SK-N-SH (cell line): ENCODE results near the gene SCARB2. TPM values are rescaled to one million over a fixed set of nuclear protein-coding genes. Genes with fewer than 3 reads are reported as not detected.

Experiments
- CTCF ChIA-PET: fragments of 300-600, 350-600 bp; formaldehyde crosslinking; extraction: SDS; loops from one replicate; lab custom pipeline; 2021; lab: Yijun Ruan, JAX
- POLR2A ChIA-PET: fragments of 350-600 bp; sonication (Branson Sonifier 250); formaldehyde crosslinking; extraction: SDS; loops from one replicate; lab custom pipeline; 2020; ENCODE audit warnings: antibody characterized with exemption, inconsistent platforms; lab: Yijun Ruan, JAX
- DNase-seq: peaks from one replicate; pipeline ENCODE4 v3.0.0; 2012
- H2AFZ ChIP-seq: fragments of 200-600 bp; sonication (generic); 2 replicates; pipeline ENCODE4 v1.8.1; 2016; ENCODE audit warnings: antibody characterized with exemption, mild to moderate bottlenecking, low read depth
- H3F3A ChIP-seq: fragments of 200-600 bp; sonication (generic); replicated peaks from 2 replicates; pipeline ENCODE3; 2016; ENCODE audit warnings: antibody characterized with exemption, mild to moderate bottlenecking; ENCODE audit not compliant: insufficient read depth
- H3K27ac ChIP-seq, 2 experiments: fragments of 200-500 bp in 1 of 2; fragments of 200-600 bp in 1 of 2; sonication (Bioruptor generic) in 1 of 2; sonication (generic), shearing (Covaris generic) in 1 of 2; 2 replicates each; pipeline versions ENCODE4 v1.5.1 to v1.6.1; 2014 to 2016; ENCODE audit warnings: low read depth in 2 of 2, inconsistent platforms in 1 of 2, low read length in 1 of 2, mild to moderate bottlenecking in 1 of 2, mixed read lengths in 1 of 2
- H3K27me3 ChIP-seq: fragments of 200-600 bp; sonication (generic), shearing (Covaris generic); 2 replicates; pipeline ENCODE4 v1.6.1; 2016; ENCODE audit warnings: mixed run types; ENCODE audit not compliant: insufficient read depth
- H3K36me3 ChIP-seq, 2 experiments: fragments of 200-500 bp in 1 of 2; fragments of 200-600 bp in 1 of 2; sonication (Bioruptor generic) in 1 of 2; sonication (generic) in 1 of 2; replicated peaks in 1 of 2; 2 replicates each; pipeline versions ENCODE3 to v1.5.1; 2014 to 2016; ENCODE audit warnings: low read length in 1 of 2, mild to moderate bottlenecking in 1 of 2; ENCODE audit not compliant: insufficient read depth in 2 of 2, control insufficient read depth in 1 of 2
- H3K4me1 ChIP-seq, 2 experiments: fragments of 200-500 bp in 1 of 2; fragments of 200-600 bp in 1 of 2; sonication (Bioruptor generic) in 1 of 2; sonication (generic), shearing (Covaris generic) in 1 of 2; 2 replicates each; pipeline versions ENCODE4 v1.5.1 to v1.6.1; 2014 to 2016; ENCODE audit warnings: low read depth in 1 of 2, low read length in 1 of 2, mixed run types in 1 of 2; ENCODE audit not compliant: insufficient read depth in 2 of 2, control insufficient read depth in 1 of 2
- H3K4me2 ChIP-seq: fragments of 200-600 bp; sonication (generic), shearing (Covaris generic); 2 replicates; pipeline ENCODE4 v1.6.1; 2017; ENCODE audit warnings: mixed run types
- H3K4me3 ChIP-seq, 2 experiments: fragments of 200-500 bp in 1 of 2; fragments of 200-600 bp in 1 of 2; sonication (Bioruptor generic) in 1 of 2; sonication (generic), shearing (Covaris generic) in 1 of 2; 2 replicates each; pipeline versions ENCODE4 v1.5.1 to v1.8.1; 2014 to 2016; ENCODE audit warnings: low read depth in 2 of 2, inconsistent platforms in 1 of 2, low read length in 1 of 2, mild to moderate bottlenecking in 1 of 2, mixed read lengths in 1 of 2, moderate library complexity in 1 of 2
- H3K79me2 ChIP-seq: fragments of 200-600 bp; sonication (generic); 2 replicates; pipeline ENCODE4 v1.8.1; 2017; ENCODE audit warnings: mild to moderate bottlenecking; ENCODE audit not compliant: insufficient read depth
- H3K9ac ChIP-seq: fragments of 200-600 bp; sonication (generic); 2 replicates; pipeline ENCODE4 v1.6.1; 2017; ENCODE audit warnings: mixed run types
- H3K9me2 ChIP-seq: fragments of 200-600 bp; sonication (generic); 2 replicates; pipeline ENCODE4 v1.6.1; 2017; ENCODE audit warnings: mixed run types
- H3K9me3 ChIP-seq: fragments of 200-600 bp; sonication (generic); 2 replicates; pipeline ENCODE4 v1.6.1; 2017; ENCODE audit warnings: mixed run types, mild to moderate bottlenecking, moderate library complexity
- H4K20me1 ChIP-seq: fragments of 200-600 bp; sonication (generic); 2 replicates; pipeline ENCODE4 v1.6.1; 2017; ENCODE audit warnings: mild to moderate bottlenecking, mixed run types; ENCODE audit not compliant: insufficient read depth
- CHD2 ChIP-seq: fragments of 150-350 bp; IDR thresholded peaks from 2 replicates; pipeline ENCODE4 v1.6.1; 2018; ENCODE audit warnings: low read length; ENCODE audit not compliant: partially characterized antibody
- EP300 ChIP-seq, 2 experiments: IDR thresholded peaks; 2 replicates each; pipeline versions ENCODE4 v1.4.0 to v1.6.1; 2012; ENCODE audit warnings: borderline replicate concordance in 1 of 2, low read depth in 1 of 2, low read length in 1 of 2
- EZH2phosphoT487 ChIP-seq: fragments of 200-600 bp; sonication (generic); IDR thresholded peaks from 2 replicates; pipeline ENCODE4 v1.6.1; 2017; ENCODE audit warnings: low read depth, mixed run types, mild to moderate bottlenecking, antibody characterized with exemption, moderate library complexity, borderline replicate concordance
- FOSL2 ChIP-seq: IDR thresholded peaks from 2 replicates; pipeline ENCODE4 v1.4.0; 2012; ENCODE audit warnings: low read depth, mild to moderate bottlenecking, moderate library complexity, borderline replicate concordance
- MEF2A ChIP-seq: IDR thresholded peaks from 2 replicates; pipeline ENCODE4 v1.4.0; 2012; ENCODE audit warnings: low read depth, borderline replicate concordance
- RAD21 ChIP-seq: IDR thresholded peaks from 2 replicates; pipeline ENCODE4 v1.6.1; 2012; ENCODE audit warnings: mild to moderate bottlenecking, low read length
- RCOR1 ChIP-seq: fragments of 150-350 bp; IDR thresholded peaks from 2 replicates; pipeline ENCODE4 v1.6.1; 2017; ENCODE audit warnings: antibody characterized with exemption, low read length
- RFX5 ChIP-seq: IDR thresholded peaks from 2 replicates; pipeline ENCODE4 v1.6.1; 2012; ENCODE audit warnings: mild to moderate bottlenecking, improper control_type of control experiment, low read length
- SMC3 ChIP-seq: IDR thresholded peaks from 2 replicates; pipeline ENCODE4 v1.6.1; 2012; ENCODE audit warnings: low read depth, low read length, improper control_type of control experiment
- TAF1 ChIP-seq: IDR thresholded peaks from 2 replicates; pipeline ENCODE4 v1.6.1; 2012; ENCODE audit warnings: low read depth, mild to moderate bottlenecking, low read length, moderate library complexity, borderline replicate concordance
- TEAD4 ChIP-seq: IDR thresholded peaks from 2 replicates; pipeline ENCODE4 v1.4.0; 2012; ENCODE audit warnings: mild to moderate bottlenecking, borderline replicate concordance; ENCODE audit not compliant: insufficient read depth
- YY1 ChIP-seq: IDR thresholded peaks from 2 replicates; pipeline ENCODE4 v1.4.0; 2012; ENCODE audit warnings: low read depth, mild to moderate bottlenecking
- WGBS: methylation state at CpG from one replicate; pipeline ENCODE4 v1.1.6; 2017; ENCODE audit warnings: low lambda C conversion rate; 5-methylcytosine and 5-hydroxymethylcytosine counted together
- polyA plus RNA-seq, 3 experiments: library from polyadenylated mRNA; depleted of rRNA; stranded (reverse); fragments of >200 nt; gene quantifications; 2 replicates each; pipeline ENCODE4 v1.2.3, GENCODE V29; 2012
- TF ChIP-seq, protein P1 (sequence below): IDR thresholded peaks from 2 replicates; pipeline ENCODE4 v1.6.1; 2012; ENCODE audit warnings: mild to moderate bottlenecking, low read depth, low read length, moderate library complexity
- TF ChIP-seq, protein P2 (sequence below): IDR thresholded peaks from 2 replicates; pipeline ENCODE4 v1.4.0; 2012; ENCODE audit warnings: low read depth, borderline replicate concordance
- TF ChIP-seq, protein P3 (sequence below): fragments of 150-350 bp; IDR thresholded peaks from 2 replicates; pipeline ENCODE4 v1.6.1; 2017; ENCODE audit warnings: antibody characterized with exemption, low read length, low read depth, borderline replicate concordance

The SCARB2 gene
- polyA plus RNA-seq, 1 of the 3 experiments (the other 2 are of a cell fraction), result 82.6 TPM

DNA sequence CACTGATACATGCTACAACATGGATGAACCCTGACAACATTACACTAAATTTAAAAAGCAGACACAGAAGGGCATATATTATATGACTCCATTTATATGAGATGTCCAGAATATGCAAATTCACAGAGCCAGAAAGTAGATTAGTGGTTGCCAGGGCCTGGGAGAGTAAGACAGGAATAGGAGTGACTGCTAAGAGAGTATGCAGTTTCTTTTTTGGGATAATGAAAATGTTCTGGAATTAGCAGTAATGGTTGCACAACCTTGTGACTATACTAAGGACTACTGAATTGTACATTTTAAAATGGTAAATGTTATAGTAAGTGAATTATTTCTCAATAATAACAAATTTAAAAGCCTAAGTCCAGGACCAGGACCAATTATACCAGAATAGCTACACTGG, 35.9 kb downstream of the SCARB2 start (continued):
- TF ChIP-seq, protein P1, sequence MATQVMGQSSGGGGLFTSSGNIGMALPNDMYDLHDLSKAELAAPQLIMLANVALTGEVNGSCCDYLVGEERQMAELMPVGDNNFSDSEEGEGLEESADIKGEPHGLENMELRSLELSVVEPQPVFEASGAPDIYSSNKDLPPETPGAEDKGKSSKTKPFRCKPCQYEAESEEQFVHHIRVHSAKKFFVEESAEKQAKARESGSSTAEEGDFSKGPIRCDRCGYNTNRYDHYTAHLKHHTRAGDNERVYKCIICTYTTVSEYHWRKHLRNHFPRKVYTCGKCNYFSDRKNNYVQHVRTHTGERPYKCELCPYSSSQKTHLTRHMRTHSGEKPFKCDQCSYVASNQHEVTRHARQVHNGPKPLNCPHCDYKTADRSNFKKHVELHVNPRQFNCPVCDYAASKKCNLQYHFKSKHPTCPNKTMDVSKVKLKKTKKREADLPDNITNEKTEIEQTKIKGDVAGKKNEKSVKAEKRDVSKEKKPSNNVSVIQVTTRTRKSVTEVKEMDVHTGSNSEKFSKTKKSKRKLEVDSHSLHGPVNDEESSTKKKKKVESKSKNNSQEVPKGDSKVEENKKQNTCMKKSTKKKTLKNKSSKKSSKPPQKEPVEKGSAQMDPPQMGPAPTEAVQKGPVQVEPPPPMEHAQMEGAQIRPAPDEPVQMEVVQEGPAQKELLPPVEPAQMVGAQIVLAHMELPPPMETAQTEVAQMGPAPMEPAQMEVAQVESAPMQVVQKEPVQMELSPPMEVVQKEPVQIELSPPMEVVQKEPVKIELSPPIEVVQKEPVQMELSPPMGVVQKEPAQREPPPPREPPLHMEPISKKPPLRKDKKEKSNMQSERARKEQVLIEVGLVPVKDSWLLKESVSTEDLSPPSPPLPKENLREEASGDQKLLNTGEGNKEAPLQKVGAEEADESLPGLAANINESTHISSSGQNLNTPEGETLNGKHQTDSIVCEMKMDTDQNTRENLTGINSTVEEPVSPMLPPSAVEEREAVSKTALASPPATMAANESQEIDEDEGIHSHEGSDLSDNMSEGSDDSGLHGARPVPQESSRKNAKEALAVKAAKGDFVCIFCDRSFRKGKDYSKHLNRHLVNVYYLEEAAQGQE, result no peak
- TF ChIP-seq TAF1 (no peak), EP300 (IDR thresholded peaks at IDR 0.05; ENCODE audit: borderline replicate concordance in 1 of 2, low read depth in 1 of 2, low read length in 1 of 2) (no peak), CHD2 (no peak), SMC3 (no peak), YY1 (no peak)

DNA sequence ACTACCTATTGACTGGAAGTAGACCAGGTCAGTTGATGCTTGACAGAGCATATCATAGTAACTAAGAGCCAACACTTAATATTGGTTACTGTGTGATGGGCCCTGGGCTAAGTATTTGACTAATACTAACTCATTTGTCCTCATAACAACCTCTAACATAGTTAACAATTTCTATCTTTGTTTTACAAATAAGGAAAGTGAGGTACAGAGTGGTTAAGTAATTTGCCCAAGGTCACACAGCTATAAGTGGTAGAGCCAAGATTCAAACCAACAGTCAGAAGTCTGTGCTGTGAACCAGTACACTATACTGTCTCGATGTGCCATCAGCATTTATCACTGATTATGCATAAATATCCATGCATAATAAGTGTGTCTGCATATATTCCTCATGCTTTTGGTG, 38.3 kb downstream of the SCARB2 start:
- ChIA-PET POLR2A (no interaction called here), CTCF (interaction anchor here (1.0 to 7.8 kb wide), 3 partner anchors 15 to 202 kb away, joined by 3 to 160 read pairs (median 3); no protein-coding TSS in a partner anchor)
- H3F3A ChIP-seq, result no peaks in the 10 kb centered on the region
- 94% methylated on average over 1 of the region's 1 CpG for WGBS
- H3K27ac ChIP-seq, result no peak overlapping the region
- H3K4me2 ChIP-seq, result no peak overlapping the region
- no peak overlapping the region for H3K4me3 ChIP-seq
- no peak overlapping the region for H3K9ac ChIP-seq
- no peaks in the 10 kb centered on the region for H3K27me3 ChIP-seq
- peaks cover 13% of the 10 kb centered on the region for H3K79me2 ChIP-seq
- no peaks in the 10 kb centered on the region for H3K9me3 ChIP-seq
- no peak for TF ChIP-seq FOSL2
- no peak for TF ChIP-seq RFX5
- TF ChIP-seq, protein P2, sequence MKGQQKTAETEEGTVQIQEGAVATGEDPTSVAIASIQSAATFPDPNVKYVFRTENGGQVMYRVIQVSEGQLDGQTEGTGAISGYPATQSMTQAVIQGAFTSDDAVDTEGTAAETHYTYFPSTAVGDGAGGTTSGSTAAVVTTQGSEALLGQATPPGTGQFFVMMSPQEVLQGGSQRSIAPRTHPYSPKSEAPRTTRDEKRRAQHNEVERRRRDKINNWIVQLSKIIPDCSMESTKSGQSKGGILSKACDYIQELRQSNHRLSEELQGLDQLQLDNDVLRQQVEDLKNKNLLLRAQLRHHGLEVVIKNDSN, result no peak
- TF ChIP-seq RAD21, result no peak
- TF ChIP-seq, protein P3, sequence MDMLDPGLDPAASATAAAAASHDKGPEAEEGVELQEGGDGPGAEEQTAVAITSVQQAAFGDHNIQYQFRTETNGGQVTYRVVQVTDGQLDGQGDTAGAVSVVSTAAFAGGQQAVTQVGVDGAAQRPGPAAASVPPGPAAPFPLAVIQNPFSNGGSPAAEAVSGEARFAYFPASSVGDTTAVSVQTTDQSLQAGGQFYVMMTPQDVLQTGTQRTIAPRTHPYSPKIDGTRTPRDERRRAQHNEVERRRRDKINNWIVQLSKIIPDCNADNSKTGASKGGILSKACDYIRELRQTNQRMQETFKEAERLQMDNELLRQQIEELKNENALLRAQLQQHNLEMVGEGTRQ, result no peak
- no peak for TF ChIP-seq MEF2A
- no peak for TF ChIP-seq RCOR1
- no peak for TF ChIP-seq SMC3
- TF ChIP-seq TEAD4, result no peak
- no peak for TF ChIP-seq EZH2phosphoT487
- peaks cover 0 to 2% of the 10 kb centered on the region in 2 experiments; a peak in 1 of 4 replicates for H3K4me1 ChIP-seq
- H2AFZ ChIP-seq, result no peak overlapping the region
- no peaks in the 10 kb centered on the region for H4K20me1 ChIP-seq
- H3K36me3 ChIP-seq, result peaks cover 48 to 64% of the 10 kb centered on the region in 2 experiments
- H3K9me2 ChIP-seq, result no peaks in the 10 kb centered on the region
- no peak for DNase-seq
